T-cell (primary cell): ENCODE data around the gene MRPL17. TPM values are rescaled to one million over a fixed set of nuclear protein-coding genes. Genes with fewer than 3 reads are reported as not detected.
A peak's percentile ranks its signal among the peaks of the same experiment; 100 is the strongest.
"Not testable (repeated sequence)": the region's sequence is repeated elsewhere in the genome, so short reads cannot be mapped to it uniquely, and the experiment has no call there.

Experiments used
- ATAC-seq, 4 experiments: fragments of 200-7000 bp in 3 of 4; fragments of 150-1000 bp in 1 of 4; cut with Tn5 transposase; replicated peaks in 1 of 4; 1 replicate in 3 of 4; 2 replicates in 1 of 4; pipeline ENCODE4 v1.10.0; 2021; ENCODE audit warnings: moderate library complexity in 3 of 4, mild to moderate bottlenecking in 2 of 4, moderate number of reproducible peaks in 1 of 4
- CTCF ChIA-PET, 2 donors: fragments of 300-600 bp; sonication (Branson Sonifier 250); formaldehyde crosslinking; loops; one replicate each; lab custom pipeline; 2022; ENCODE audit warnings: antibody characterized with exemption in 2 of 2; lab: Charles Lee
- POLR2A ChIA-PET, 2 donors: fragments of 300-600 bp; sonication (Branson Sonifier 250); formaldehyde crosslinking; loops; one replicate each; lab custom pipeline; 2022; ENCODE audit warnings: antibody characterized with exemption in 2 of 2; lab: Charles Lee
- DNase-seq, 35 experiments: peaks; one replicate each; pipeline versions ENCODE4 v3.0.0 to v3.0.0-alpha.2; 2013 to 2023
- H3K27ac ChIP-seq: one replicate; pipeline ENCODE4 v1.5.1; 2013; ENCODE audit warnings: low read length
- H3K27me3 ChIP-seq, 2 experiments: replicated peaks in 1 of 2; 1 replicate in 1 of 2; 2 replicates in 1 of 2; pipeline versions ENCODE4 v1.6.1 to v1.7.0; 2013; ENCODE audit warnings: low read length in 1 of 2, mixed read lengths in 1 of 2; ENCODE audit not compliant: control insufficient read depth in 2 of 2, insufficient read depth in 2 of 2; ENCODE audit errors: extremely low read depth in 1 of 2
- H3K36me3 ChIP-seq, 2 donors: 1 replicate in 1 of 2; 2 replicates in 1 of 2; pipeline versions ENCODE4 v1.6.1 to v1.7.0; 2013; ENCODE audit warnings: low read length in 1 of 2; ENCODE audit not compliant: control insufficient read depth in 2 of 2, insufficient read depth in 1 of 2; ENCODE audit errors: extremely low read depth in 1 of 2
- H3K4me1 ChIP-seq, 2 experiments: 1 replicate in 1 of 2; 2 replicates in 1 of 2; pipeline versions ENCODE4 v1.6.1 to v1.7.0; 2013; ENCODE audit warnings: low read length in 2 of 2, mixed read lengths in 1 of 2; ENCODE audit not compliant: insufficient read depth in 2 of 2, control insufficient read depth in 1 of 2; ENCODE audit errors: extremely low read depth in 1 of 2
- H3K4me3 ChIP-seq, 2 donors: 1 replicate in 1 of 2; 2 replicates in 1 of 2; pipeline versions ENCODE4 v1.5.1 to v1.7.0; 2013; ENCODE audit warnings: mild to moderate bottlenecking in 2 of 2, low read length in 1 of 2, moderate library complexity in 1 of 2; ENCODE audit not compliant: control insufficient read depth in 1 of 2; ENCODE audit errors: extremely low read depth in 1 of 2
- H3K9me3 ChIP-seq: 2 replicates; pipeline ENCODE4 v1.7.0; 2013
- H3K27ac Mint-ChIP-seq, 2 donors: one replicate each; pipeline ENCODE4 v1.8.0; 2020 to 2021; ENCODE audit warnings: mild to moderate bottlenecking in 2 of 2, mixed read lengths in 2 of 2
- H3K27me3 Mint-ChIP-seq, 2 donors: one replicate each; pipeline ENCODE4 v1.8.0; 2021 to 2022; ENCODE audit warnings: mixed read lengths in 2 of 2
- H3K36me3 Mint-ChIP-seq: one replicate; pipeline ENCODE4 v1.8.0; 2021; ENCODE audit warnings: mixed read lengths
- H3K4me1 Mint-ChIP-seq, 3 donors: one replicate each; pipeline ENCODE4 v1.8.0; 2020 to 2022; ENCODE audit warnings: mixed read lengths in 3 of 3, mild to moderate bottlenecking in 1 of 3
- H3K4me3 Mint-ChIP-seq, 3 donors: one replicate each; pipeline ENCODE4 v1.8.0; 2020 to 2022; ENCODE audit warnings: mild to moderate bottlenecking in 3 of 3, mixed read lengths in 3 of 3, moderate library complexity in 3 of 3
- H3K9me3 Mint-ChIP-seq, 3 donors: one replicate each; pipeline ENCODE4 v1.8.0; 2020 to 2022; ENCODE audit warnings: mixed read lengths in 3 of 3
- WGBS: methylation state at CpG from one replicate; pipeline ENCODE4 v1.1.5; 2013; ENCODE audit warnings: missing lambda C conversion rate; ENCODE audit not compliant: insufficient coverage; 5-methylcytosine and 5-hydroxymethylcytosine counted together
- total RNA-seq, 35 experiments: library from RNA in 6 of 35; stranded (reverse) in 6 of 35; fragments of 120-200 nt in 1 of 35; gene quantifications; one replicate each; pipeline versions ENCODE4 v1.2.1 to v1.2.4 and lab custom pipeline; 2013 to 2026

The MRPL17 gene
- total RNA-seq, 5 donors from 2014 or later (not counting 1 experiment from before 2014, with no cell fraction given), result 12.1 to 33.1 (median 30.2) TPM

DNA sequence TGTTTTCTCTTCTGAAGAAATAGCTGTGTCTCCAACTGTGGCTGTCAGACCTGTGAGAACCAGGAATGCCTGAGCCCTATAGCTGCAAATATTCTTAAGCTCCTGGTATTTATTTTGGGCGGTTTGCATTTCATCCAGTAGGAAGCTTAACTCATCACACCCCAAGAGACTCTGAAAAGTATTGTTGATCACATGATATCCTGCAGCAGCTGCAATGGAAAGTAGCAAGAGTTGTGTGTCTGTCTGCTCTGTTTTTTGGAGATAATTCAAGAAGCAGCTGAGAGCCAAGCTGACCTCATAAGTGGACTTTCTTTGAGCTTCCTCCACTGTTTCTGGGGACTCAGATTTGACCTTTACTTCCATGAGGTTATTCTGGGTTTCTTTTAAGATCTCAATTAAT lies 36.4 kb upstream of the MRPL17 start:
- Mint-ChIP-seq H3K27ac (peak overlapping the region; percentile 73 to 81), H3K4me3 (peak overlapping the region in 1 of 3 donors; percentile 19), H3K9me3 (peaks cover 4 to 17% (median 16%) of the 10 kb centered on the region in 3 donors), H3K27me3 (no peaks in the 10 kb centered on the region), H3K36me3 (peaks cover 84% of the 10 kb centered on the region), H3K4me1 (peaks cover 59 to 92% (median 86%) of the 10 kb centered on the region in 3 donors)
- peaks cover 9 to 47% of the 10 kb centered on the region in 2 experiments for H3K4me1 ChIP-seq
- DNase-seq (no peak), ATAC-seq (no peak)
- ChIA-PET POLR2A (interaction anchor here in 1 of 2 donors (0.7 kb wide), 1 partner anchor 48 kb away, joined by 5 read pairs; no protein-coding TSS in a partner anchor), CTCF (interaction anchor here (0.7 to 1.5 kb wide), 3 partner anchors 13 to 19 kb away, joined by 3 to 4 read pairs (median 3); no protein-coding TSS in a partner anchor)
- peaks cover 7% of the 10 kb centered on the region for H3K9me3 ChIP-seq
- no peak overlapping the region for H3K4me3 ChIP-seq
- no peaks in the 10 kb centered on the region for H3K27me3 ChIP-seq
- no peak overlapping the region for H3K27ac ChIP-seq
- WGBS, result no CpG with 5 or more reads among the region's 1 CpG
- peaks cover 7 to 45% of the 10 kb centered on the region in 2 donors for H3K36me3 ChIP-seq

DNA sequence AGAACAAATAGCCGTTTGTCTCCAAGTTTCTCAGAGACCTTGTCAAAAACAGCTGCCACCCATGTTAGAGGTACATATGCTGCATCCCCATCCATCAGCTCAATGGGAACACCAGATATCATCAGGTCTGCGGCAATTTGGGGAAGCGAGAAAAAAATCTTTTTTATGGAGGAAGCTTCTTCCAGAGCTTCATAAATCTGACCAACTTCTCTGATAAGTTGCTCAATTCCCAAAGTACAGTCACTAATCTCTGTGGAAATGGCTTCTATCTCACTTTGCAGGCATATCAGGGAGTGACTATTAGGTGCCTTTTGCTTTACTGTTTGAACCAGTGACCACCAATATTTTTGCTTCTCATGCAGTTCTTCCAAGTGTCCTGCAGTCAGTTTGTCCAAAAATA lies 34.3 kb upstream of the MRPL17 start:
- H3K36me3 Mint-ChIP-seq, result peaks cover 69% of the 10 kb centered on the region
- POLR2A ChIA-PET, result interaction anchor here in 1 of 2 donors (0.6 kb wide), 1 partner anchor 20 kb away, joined by 3 read pairs; no protein-coding TSS in a partner anchor

GRCh38 chr11:6711552-6711951 lies 28.4 kb upstream of the MRPL17 start:
- POLR2A ChIA-PET, H3K27me3 ChIP-seq, H3K9me3 Mint-ChIP-seq, H3K27me3 Mint-ChIP-seq, H3K27ac ChIP-seq, ATAC-seq, H3K27ac Mint-ChIP-seq, H3K4me3 ChIP-seq, H3K9me3 ChIP-seq, H3K4me1 ChIP-seq, H3K4me3 Mint-ChIP-seq: not testable (repeated sequence)
- Mint-ChIP-seq H3K36me3 (peaks cover 30% of the 10 kb centered on the region), H3K4me1 (peaks cover 35 to 44% (median 36%) of the 10 kb centered on the region in 3 donors)
- peaks cover 5 to 11% of the 10 kb centered on the region in 2 donors for H3K36me3 ChIP-seq
- WGBS, result 100% methylated on average over 2 of the region's 7 CpGs
- CTCF ChIA-PET, result interaction anchor here in 1 of 2 donors (0.6 kb wide), 1 partner anchor 32 kb away, joined by 3 read pairs; no protein-coding TSS in a partner anchor
- peak in 19 of 35 experiments; percentile 3 to 43 (median 25) for DNase-seq

More for the DNA sequence above, 34.3 kb upstream of the MRPL17 start:
- Mint-ChIP-seq H3K9me3 (peaks cover 4 to 12% (median 8%) of the 10 kb centered on the region in 3 donors), H3K27ac (peak overlapping the region; percentile 54 to 69), H3K4me3 (no peak overlapping the region), H3K27me3 (no peaks in the 10 kb centered on the region), H3K4me1 (peaks cover 41 to 73% (median 71%) of the 10 kb centered on the region in 3 donors)
- H3K9me3 ChIP-seq, result peaks cover 3% of the 10 kb centered on the region
- DNase-seq, result no peak
- ATAC-seq, result no peak
- WGBS, result 100% methylated on average over 1 of the region's 3 CpGs
- no peak overlapping the region for H3K27ac ChIP-seq
- peaks cover 7 to 34% of the 10 kb centered on the region in 2 donors for H3K36me3 ChIP-seq
- no peak overlapping the region for H3K4me3 ChIP-seq
- no peaks in the 10 kb centered on the region for H3K27me3 ChIP-seq
- CTCF ChIA-PET, result interaction anchor here (0.6 to 1.0 kb wide), 3 partner anchors 11 to 49 kb away, joined by 3 read pairs; no protein-coding TSS in a partner anchor
- peaks cover 8 to 38% of the 10 kb centered on the region in 2 experiments for H3K4me1 ChIP-seq

- peaks cover 11% of the 10 kb centered on the region for H3K36me3 Mint-ChIP-seq
- H3K27ac ChIP-seq, result no peak overlapping the region
- H3K4me1 Mint-ChIP-seq, result peaks cover 27 to 36% (median 32%) of the 10 kb centered on the region in 3 donors
- WGBS, result 100% methylated on average over 1 of the region's 2 CpGs
- no peak overlapping the region for H3K4me3 ChIP-seq
- H3K27me3 Mint-ChIP-seq, result no peaks in the 10 kb centered on the region
- CTCF ChIA-PET, result no interaction called here
- no peaks in the 10 kb centered on the region for H3K9me3 Mint-ChIP-seq
- H3K27ac Mint-ChIP-seq, result peak overlapping the region; percentile 66 to 83
- peaks cover 0 to 4% of the 10 kb centered on the region in 2 experiments for H3K4me1 ChIP-seq
- POLR2A ChIA-PET, result no interaction called here
- no peaks in the 10 kb centered on the region for H3K27me3 ChIP-seq
- ATAC-seq (no peak), DNase-seq (no peak)
- H3K9me3 ChIP-seq, result no peaks in the 10 kb centered on the region
- H3K36me3 ChIP-seq, result peaks cover 3 to 16% of the 10 kb centered on the region in 2 donors
- no peak overlapping the region for H3K4me3 Mint-ChIP-seq
These were observed 25.7 kb upstream of the MRPL17 start for GRCh38 chr11:6708876-6709275.

- Histone ChIP-seq H3K36me3 (peaks cover 3 to 21% of the 10 kb centered on the region in 2 donors), H3K4me1 (peaks cover 0 to 2% of the 10 kb centered on the region in 2 experiments), H3K9me3 (no peaks in the 10 kb centered on the region), H3K4me3 (no peak overlapping the region), H3K27ac (no peak overlapping the region), H3K27me3 (no peaks in the 10 kb centered on the region)
- ChIA-PET CTCF (interaction anchor here (0.5 to 3.4 kb wide), 31 partner anchors 9 to 327 kb away, joined by 3 to 26 read pairs (median 4); partner anchors contain the start of genes MRPL17 (in 2 of the 2), ARFIP2 (in 1 of the 2), TAF10 (in 1 of the 2) and TIMM10B (in 1 of the 2)), POLR2A (interaction anchor here in 1 of 2 donors (0.9 kb wide), 1 partner anchor 180 kb away, joined by 3 read pairs; no protein-coding TSS in a partner anchor)
- H3K4me1 Mint-ChIP-seq, result peaks cover 24 to 29% (median 29%) of the 10 kb centered on the region in 3 donors
- H3K36me3 Mint-ChIP-seq, result peaks cover 4% of the 10 kb centered on the region
- H3K27ac Mint-ChIP-seq, result peak overlapping the region; percentile 41 to 72
- no peak overlapping the region for H3K4me3 Mint-ChIP-seq
- DNase-seq (peak in 22 of 35 experiments; percentile 4 to 72 (median 28)), ATAC-seq (peak; percentile 53 to 71 (median 62))
- 85% methylated on average over 3 of the region's 7 CpGs for WGBS
- no peaks in the 10 kb centered on the region for H3K27me3 Mint-ChIP-seq
- H3K9me3 Mint-ChIP-seq, result no peaks in the 10 kb centered on the region
These were observed 22.9 kb upstream of the MRPL17 start for GRCh38 chr11:6705905-6706535.
